ENCODE measurements around the gene PUM1. TPM values are rescaled to one million over a fixed set of nuclear protein-coding genes. Genes with fewer than 3 reads are reported as not detected.

The PUM1 gene
- total and polyA plus RNA-seq, 2 donors (not counting 3 experiments of a cell fraction or from before 2014, with no cell fraction given): 94.7 to 124 TPM

- ChIA-PET CTCF (interaction anchor here (0.9 kb wide), 1 partner anchor 93 kb away, joined by 6 read pairs; no protein-coding TSS in a partner anchor), POLR2A (no interaction called here)
- dilution Hi-C loops (cut with MboI; ENCODE audit: extremely low pct_ligation_motif_present, low sequenced_read_pairs) (no loop called here), intact Hi-C loops (cut with micrococcal nuclease) (no loop called here)
- Histone ChIP-seq H3K27me3 (ENCODE audit: control insufficient read depth in 2 of 2, insufficient read depth in 2 of 2, low read length in 2 of 2) (no peaks in the 10 kb centered on the region), H3K9ac (replicated peaks; ENCODE audit: extremely low read depth, insufficient read depth, low read length) (no peak overlapping the region), H3K9me1 (replicated peaks; ENCODE audit: control insufficient read depth, extremely low read depth, insufficient read depth, low read length) (no peaks in the 10 kb centered on the region), H3K36me3 (ENCODE audit: control insufficient read depth in 2 of 2, extremely low read depth in 1 of 2, insufficient read depth in 2 of 2, low read length in 2 of 2) (no peaks in the 10 kb centered on the region), H3K4me1 (ENCODE audit: control insufficient read depth, extremely low read depth, insufficient read depth, low read length) (no peaks in the 10 kb centered on the region), H3K27ac (ENCODE audit: insufficient read depth, low read depth, low read length) (no peak overlapping the region), H3K4me2 (ENCODE audit: insufficient read depth, low read length) (no peak overlapping the region), H3K79me2 (ENCODE audit: control insufficient read depth, insufficient read depth, low read length) (no peaks in the 10 kb centered on the region), H3K4me3 (replicated peaks in 1 of 3; ENCODE audit: insufficient read depth in 1 of 3, low read depth in 1 of 3, low read length in 3 of 3) (no peak overlapping the region), H4K20me1 (replicated peaks; ENCODE audit: control insufficient read depth, extremely low read depth, insufficient read depth, low read length) (no peaks in the 10 kb centered on the region), H3K9me3 (replicated peaks; ENCODE audit: control insufficient read depth, insufficient read depth, low read length) (no peaks in the 10 kb centered on the region), H2AFZ (ENCODE audit: low read depth, low read length) (no peak overlapping the region)
- no TSS peak for BruUV-seq (replicated peaks)
- no peak for DNase-seq (ENCODE audit: low read depth, low spot score)
- no peak for TF ChIP-seq CTCF (IDR thresholded peaks at IDR 0.05; ENCODE audit: extremely low read depth in 1 of 2, insufficient read depth in 1 of 2, low read depth in 1 of 2, low read length in 2 of 2)
- TF ChIP-seq, protein P1, sequence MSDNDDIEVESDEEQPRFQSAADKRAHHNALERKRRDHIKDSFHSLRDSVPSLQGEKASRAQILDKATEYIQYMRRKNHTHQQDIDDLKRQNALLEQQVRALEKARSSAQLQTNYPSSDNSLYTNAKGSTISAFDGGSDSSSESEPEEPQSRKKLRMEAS (IDR thresholded peaks at IDR 0.05; ENCODE audit: insufficient read depth, insufficient read length): no peak
- TF ChIP-seq GATA2 (IDR thresholded peaks at IDR 0.05; ENCODE audit: insufficient read depth, insufficient read length, low read depth, low read length): no peak
- no peak for TF ChIP-seq EZH2 (IDR thresholded peaks at IDR 0.05; ENCODE audit: borderline replicate concordance, low read depth, low read length, severe bottlenecking)
- no peak for TF ChIP-seq FOS (IDR thresholded peaks at IDR 0.05; ENCODE audit: borderline replicate concordance, insufficient read depth, low read length)
- no peak for FAIRE-seq
These were observed 171.0 kb downstream of the PUM1 start for GRCh38 chr1:30894508-30894973.
